Coronary artery (tissue), 2 donors: ENCODE measurements around the gene MAP3K14.

Experiments
- DNase-seq: peaks from one replicate; pipeline ENCODE4 v3.0.0-alpha.2; 2017; ENCODE audit warnings: low spot score
- H3K27ac ChIP-seq, 2 donors: fragments of 200-600 bp; sonication (generic); one replicate each; pipeline ENCODE4 v1.5.1; 2016 to 2019
- H3K4me3 ChIP-seq: fragments of 200-600 bp; sonication (generic); 2 replicates; pipeline ENCODE4 v1.5.1; 2016; ENCODE audit warnings: mild to moderate bottlenecking, moderate library complexity
- CTCF ChIP-seq: fragments of 200-600 bp; sonication (generic); IDR thresholded peaks from one replicate; pipeline ENCODE4 v1.5.1; 2019; ENCODE audit warnings: antibody characterized with exemption

The MAP3K14 gene

GRCh38 chr17:45220079-45220478 is 96.7 kb downstream of the MAP3K14 start:
- no peak for DNase-seq
- TF ChIP-seq CTCF, result no peak
- Histone ChIP-seq H3K4me3 (no peak overlapping the region), H3K27ac (no peak overlapping the region)

- TF ChIP-seq CTCF, result peak; percentile 86
- H3K27ac ChIP-seq, result peak overlapping the region in 1 of 2 donors; percentile 3
- H3K4me3 ChIP-seq, result no peak overlapping the region
- DNase-seq, result no peak
Measured at GRCh38 chr17:45218895-45219661, 97.7 kb downstream of the MAP3K14 start.
